ENCODE measurements around the gene SMIM22. TPM values are rescaled to one million over a fixed set of nuclear protein-coding genes. Genes with fewer than 3 reads are reported as not detected.

Gene SMIM22
- total RNA-seq, 1 experiment from 2014 or later = 3.3 TPM

- TF ChIP-seq POLR2A (IDR thresholded peaks at IDR 0.05; ENCODE audit: borderline replicate concordance, extremely low read depth, insufficient read depth, insufficient read length) (no peak), ELF1 (IDR thresholded peaks at IDR 0.05; ENCODE audit: borderline replicate concordance, low read depth) (no peak), ZNF274 (IDR thresholded peaks at IDR 0.05; ENCODE audit: low read depth, low read length) (no peak)
Observed at GRCh38 chr16:4828567-4829321, 33.6 kb downstream of the SMIM22 start (continued).

DNA sequence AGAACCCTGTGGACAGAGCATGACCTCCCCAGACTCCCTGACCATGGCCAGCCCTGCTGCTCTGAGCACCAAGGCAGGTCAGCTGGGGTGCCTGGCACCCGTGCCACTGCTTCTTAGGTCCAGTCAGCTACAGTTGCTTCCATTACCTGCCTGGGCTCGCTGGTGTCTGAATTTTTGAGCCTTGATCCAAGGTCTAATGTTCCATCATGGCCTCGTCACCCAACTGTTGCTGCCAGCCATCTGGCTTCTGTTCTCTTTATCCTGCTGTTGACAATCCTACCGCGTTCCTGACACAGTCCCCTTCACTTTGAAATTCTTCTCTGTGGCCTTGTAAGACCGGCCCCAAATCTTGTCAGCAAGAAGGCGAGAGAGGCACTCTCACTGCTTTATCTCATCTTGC, 35.2 kb downstream of the SMIM22 start:
- Histone ChIP-seq H3K36me3 (ENCODE audit: control insufficient read depth in 1 of 2, insufficient read depth in 2 of 2, low read length in 2 of 2) (peaks cover 58 to 62% of the 10 kb centered on the region in 2 experiments), H3K4me2 (ENCODE audit: low read length) (no peak overlapping the region), H3K79me2 (ENCODE audit: insufficient read depth, low read length) (peaks cover 17% of the 10 kb centered on the region), H3K9ac (ENCODE audit: low read length) (no peak overlapping the region), H3K9me3 (ENCODE audit: control insufficient read depth in 1 of 2, insufficient read depth in 1 of 2, low read depth in 1 of 2, low read length in 2 of 2) (no peaks in the 10 kb centered on the region), H3K27ac (ENCODE audit: low read depth, low read length) (no peak overlapping the region), H2AFZ (ENCODE audit: low read depth, low read length, poor library complexity, severe bottlenecking) (no peak overlapping the region), H4K20me1 (ENCODE audit: insufficient read depth) (no peaks in the 10 kb centered on the region), H3K27me3 (ENCODE audit: insufficient read depth, low read length) (no peaks in the 10 kb centered on the region), H3K9me2 (ENCODE audit: insufficient read depth) (no peaks in the 10 kb centered on the region), H3K4me3 (replicated peaks in 1 of 2; ENCODE audit: low read depth in 1 of 2, low read length in 2 of 2) (no peak overlapping the region), H3K4me1 (ENCODE audit: control insufficient read depth in 1 of 2, insufficient read depth in 2 of 2, low read length in 2 of 2) (no peaks in the 10 kb centered on the region)
- BruUV-seq (replicated peaks) = no TSS peak
- intact Hi-C loops (cut with micrococcal nuclease) = no loop called here
- POLR2A ChIA-PET = no interaction called here
- no peak for DNase-seq (ENCODE audit: low read depth, low spot score)
- ATAC-seq = no peak
- CTCF ChIA-PET = interaction anchor here (0.7 kb wide), 1 partner anchor 23 kb away, joined by 3 read pairs; no protein-coding TSS in a partner anchor
- RAD21 ChIA-PET (ENCODE audit: low non-redundant PET in 1 of 2, low total read pairs in 2 of 2, uncharacterized antibody in 2 of 2, unreplicated experiment in 2 of 2) = no interaction called here
- TF ChIP-seq, protein P1, sequence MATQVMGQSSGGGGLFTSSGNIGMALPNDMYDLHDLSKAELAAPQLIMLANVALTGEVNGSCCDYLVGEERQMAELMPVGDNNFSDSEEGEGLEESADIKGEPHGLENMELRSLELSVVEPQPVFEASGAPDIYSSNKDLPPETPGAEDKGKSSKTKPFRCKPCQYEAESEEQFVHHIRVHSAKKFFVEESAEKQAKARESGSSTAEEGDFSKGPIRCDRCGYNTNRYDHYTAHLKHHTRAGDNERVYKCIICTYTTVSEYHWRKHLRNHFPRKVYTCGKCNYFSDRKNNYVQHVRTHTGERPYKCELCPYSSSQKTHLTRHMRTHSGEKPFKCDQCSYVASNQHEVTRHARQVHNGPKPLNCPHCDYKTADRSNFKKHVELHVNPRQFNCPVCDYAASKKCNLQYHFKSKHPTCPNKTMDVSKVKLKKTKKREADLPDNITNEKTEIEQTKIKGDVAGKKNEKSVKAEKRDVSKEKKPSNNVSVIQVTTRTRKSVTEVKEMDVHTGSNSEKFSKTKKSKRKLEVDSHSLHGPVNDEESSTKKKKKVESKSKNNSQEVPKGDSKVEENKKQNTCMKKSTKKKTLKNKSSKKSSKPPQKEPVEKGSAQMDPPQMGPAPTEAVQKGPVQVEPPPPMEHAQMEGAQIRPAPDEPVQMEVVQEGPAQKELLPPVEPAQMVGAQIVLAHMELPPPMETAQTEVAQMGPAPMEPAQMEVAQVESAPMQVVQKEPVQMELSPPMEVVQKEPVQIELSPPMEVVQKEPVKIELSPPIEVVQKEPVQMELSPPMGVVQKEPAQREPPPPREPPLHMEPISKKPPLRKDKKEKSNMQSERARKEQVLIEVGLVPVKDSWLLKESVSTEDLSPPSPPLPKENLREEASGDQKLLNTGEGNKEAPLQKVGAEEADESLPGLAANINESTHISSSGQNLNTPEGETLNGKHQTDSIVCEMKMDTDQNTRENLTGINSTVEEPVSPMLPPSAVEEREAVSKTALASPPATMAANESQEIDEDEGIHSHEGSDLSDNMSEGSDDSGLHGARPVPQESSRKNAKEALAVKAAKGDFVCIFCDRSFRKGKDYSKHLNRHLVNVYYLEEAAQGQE (IDR thresholded peaks at IDR 0.05; ENCODE audit: low read depth) = no peak
- no peak for TF ChIP-seq EZH2 (IDR thresholded peaks at IDR 0.05)
- no peak for TF ChIP-seq SP1 (IDR thresholded peaks at IDR 0.05; ENCODE audit: low read depth)
- TF ChIP-seq ZNF274 (IDR thresholded peaks at IDR 0.05; ENCODE audit: low read depth, low read length) = no peak
- TF ChIP-seq SRF (IDR thresholded peaks at IDR 0.05; ENCODE audit: low read depth) = no peak
- no peak for TF ChIP-seq MAX (IDR thresholded peaks at IDR 0.05)
- no peak for TF ChIP-seq YY1 (IDR thresholded peaks at IDR 0.05; ENCODE audit: extremely low read depth, insufficient replicate concordance, low read depth, low read length)
- no peak for TF ChIP-seq TCF7L2 (IDR thresholded peaks at IDR 0.05; ENCODE audit: borderline replicate concordance, extremely low read depth, insufficient read depth, insufficient read length)
- TF ChIP-seq JUND (IDR thresholded peaks at IDR 0.05) = no peak
- TF ChIP-seq POLR2A (IDR thresholded peaks at IDR 0.05; ENCODE audit: borderline replicate concordance, extremely low read depth, insufficient read depth, insufficient read length) = no peak
- TF ChIP-seq, protein P2, sequence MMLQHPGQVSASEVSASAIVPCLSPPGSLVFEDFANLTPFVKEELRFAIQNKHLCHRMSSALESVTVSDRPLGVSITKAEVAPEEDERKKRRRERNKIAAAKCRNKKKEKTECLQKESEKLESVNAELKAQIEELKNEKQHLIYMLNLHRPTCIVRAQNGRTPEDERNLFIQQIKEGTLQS (IDR thresholded peaks at IDR 0.05) = no peak
- TF ChIP-seq ZBTB33 (IDR thresholded peaks at IDR 0.05; ENCODE audit: extremely low read depth, insufficient replicate concordance, low read length) = no peak
- no peak for TF ChIP-seq CEBPB (IDR thresholded peaks at IDR 0.05; ENCODE audit: low read depth)
- TF ChIP-seq, protein P3, sequence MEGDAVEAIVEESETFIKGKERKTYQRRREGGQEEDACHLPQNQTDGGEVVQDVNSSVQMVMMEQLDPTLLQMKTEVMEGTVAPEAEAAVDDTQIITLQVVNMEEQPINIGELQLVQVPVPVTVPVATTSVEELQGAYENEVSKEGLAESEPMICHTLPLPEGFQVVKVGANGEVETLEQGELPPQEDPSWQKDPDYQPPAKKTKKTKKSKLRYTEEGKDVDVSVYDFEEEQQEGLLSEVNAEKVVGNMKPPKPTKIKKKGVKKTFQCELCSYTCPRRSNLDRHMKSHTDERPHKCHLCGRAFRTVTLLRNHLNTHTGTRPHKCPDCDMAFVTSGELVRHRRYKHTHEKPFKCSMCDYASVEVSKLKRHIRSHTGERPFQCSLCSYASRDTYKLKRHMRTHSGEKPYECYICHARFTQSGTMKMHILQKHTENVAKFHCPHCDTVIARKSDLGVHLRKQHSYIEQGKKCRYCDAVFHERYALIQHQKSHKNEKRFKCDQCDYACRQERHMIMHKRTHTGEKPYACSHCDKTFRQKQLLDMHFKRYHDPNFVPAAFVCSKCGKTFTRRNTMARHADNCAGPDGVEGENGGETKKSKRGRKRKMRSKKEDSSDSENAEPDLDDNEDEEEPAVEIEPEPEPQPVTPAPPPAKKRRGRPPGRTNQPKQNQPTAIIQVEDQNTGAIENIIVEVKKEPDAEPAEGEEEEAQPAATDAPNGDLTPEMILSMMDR (IDR thresholded peaks at IDR 0.05 in 2 of 3, conservative IDR thresholded peaks at IDR 0.05 in 1 of 3; ENCODE audit: borderline replicate concordance in 1 of 3, insufficient read depth in 1 of 3, low read depth in 2 of 3, low read length in 2 of 3) = no peak
- no peak for TF ChIP-seq SIN3A (IDR thresholded peaks at IDR 0.05; ENCODE audit: low read depth)
